Osteoblast (primary cell): ENCODE measurements around the gene TBX4. TPM values are rescaled to one million over a fixed set of nuclear protein-coding genes. Genes with fewer than 3 reads are reported as not detected.
"Not testable (repeated sequence)": the region's sequence is repeated elsewhere in the genome, so short reads cannot be mapped to it uniquely, and the experiment has no call there.

Experiments
- DNase-seq: peaks from one replicate; pipeline ENCODE4 v3.0.0; 2011; ENCODE audit warnings: low spot score, mixed read lengths; ENCODE audit not compliant: insufficient read length; ENCODE audit errors: missing footprints
- H2AFZ ChIP-seq: 2 replicates; pipeline ENCODE4 v1.6.0; 2011; ENCODE audit warnings: mild to moderate bottlenecking, low read length
- H3K27ac ChIP-seq: 2 replicates; pipeline ENCODE4 v1.5.1; 2011; ENCODE audit warnings: mild to moderate bottlenecking, low read depth, low read length, moderate library complexity
- H3K27me3 ChIP-seq: 2 replicates; pipeline ENCODE4 v1.6.0; 2012; ENCODE audit warnings: mild to moderate bottlenecking, control low read depth, inconsistent platforms, low read length, moderate library complexity; ENCODE audit not compliant: insufficient read depth
- H3K36me3 ChIP-seq: 2 replicates; pipeline ENCODE4 v1.5.1; 2011; ENCODE audit warnings: mild to moderate bottlenecking, low read length, control low read depth, moderate library complexity; ENCODE audit not compliant: insufficient read depth
- H3K4me1 ChIP-seq: 2 replicates; pipeline ENCODE4 v1.5.1; 2011; ENCODE audit warnings: mild to moderate bottlenecking, low read length, control low read depth, moderate library complexity; ENCODE audit not compliant: insufficient read depth
- H3K4me2 ChIP-seq: 2 replicates; pipeline ENCODE4 v1.6.0; 2011; ENCODE audit warnings: mild to moderate bottlenecking, low read length; ENCODE audit not compliant: insufficient read depth
- H3K4me3 ChIP-seq: fragments of 200-600 bp; sonication (generic); 3 replicates; pipeline ENCODE4 v1.5.1; 2012; ENCODE audit warnings: mild to moderate bottlenecking, low read length, inconsistent platforms; ENCODE audit not compliant: insufficient read depth
- H3K79me2 ChIP-seq: 2 replicates; pipeline ENCODE4 v1.6.0; 2012; ENCODE audit warnings: mild to moderate bottlenecking, low read length, control low read depth, inconsistent platforms; ENCODE audit not compliant: insufficient read depth
- H3K9me3 ChIP-seq: 2 replicates; pipeline ENCODE4 v1.5.1; 2011; ENCODE audit warnings: low read depth, low read length, control low read depth
- H4K20me1 ChIP-seq: 2 replicates; pipeline ENCODE4 v1.6.0; 2012; ENCODE audit warnings: mild to moderate bottlenecking, low read length, control low read depth; ENCODE audit not compliant: insufficient read depth
- total RNA-seq: library from RNA; depleted of rRNA; stranded (reverse); fragments of >200 nt; gene quantifications from 2 replicates; pipeline ENCODE4 v1.2.3, GENCODE V29; 2012
- TF ChIP-seq, protein P1 (sequence below): IDR thresholded peaks from 2 replicates; pipeline ENCODE4 v1.5.1; 2011; ENCODE audit warnings: mild to moderate bottlenecking, low read depth, low read length, moderate library complexity; ENCODE audit errors: extremely low read depth

Gene TBX4
- total RNA-seq, 1 donor = not detected

DNA sequence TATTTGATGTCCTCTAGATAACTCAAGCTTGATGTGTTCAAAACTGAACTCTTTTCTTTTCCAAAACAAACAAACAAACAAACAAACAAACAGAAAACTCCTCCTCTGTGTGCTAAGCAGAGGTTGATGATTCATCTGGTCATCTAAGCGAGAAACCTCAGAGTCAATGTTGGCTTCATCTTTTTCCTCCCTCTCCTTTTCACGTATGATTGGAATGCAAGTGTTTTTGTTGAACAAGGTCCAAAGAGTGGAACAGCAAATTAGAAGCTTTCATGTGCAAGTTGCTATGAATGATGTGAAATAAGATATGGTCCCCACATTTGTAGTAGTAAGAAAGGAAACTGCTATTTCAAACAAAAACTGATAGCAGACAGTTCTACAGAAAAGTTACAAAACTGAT, 52.5 kb downstream of the TBX4 start:
- Histone ChIP-seq H4K20me1 (no peaks in the 10 kb centered on the region), H3K27ac (no peak overlapping the region), H2AFZ (no peak overlapping the region), H3K36me3 (no peaks in the 10 kb centered on the region), H3K27me3 (peaks cover 27% of the 10 kb centered on the region), H3K9me3 (no peaks in the 10 kb centered on the region), H3K4me3 (no peak overlapping the region), H3K79me2 (no peaks in the 10 kb centered on the region), H3K4me1 (peaks cover 5% of the 10 kb centered on the region), H3K4me2 (peak overlapping the region; percentile 37)
- TF ChIP-seq, protein P1, sequence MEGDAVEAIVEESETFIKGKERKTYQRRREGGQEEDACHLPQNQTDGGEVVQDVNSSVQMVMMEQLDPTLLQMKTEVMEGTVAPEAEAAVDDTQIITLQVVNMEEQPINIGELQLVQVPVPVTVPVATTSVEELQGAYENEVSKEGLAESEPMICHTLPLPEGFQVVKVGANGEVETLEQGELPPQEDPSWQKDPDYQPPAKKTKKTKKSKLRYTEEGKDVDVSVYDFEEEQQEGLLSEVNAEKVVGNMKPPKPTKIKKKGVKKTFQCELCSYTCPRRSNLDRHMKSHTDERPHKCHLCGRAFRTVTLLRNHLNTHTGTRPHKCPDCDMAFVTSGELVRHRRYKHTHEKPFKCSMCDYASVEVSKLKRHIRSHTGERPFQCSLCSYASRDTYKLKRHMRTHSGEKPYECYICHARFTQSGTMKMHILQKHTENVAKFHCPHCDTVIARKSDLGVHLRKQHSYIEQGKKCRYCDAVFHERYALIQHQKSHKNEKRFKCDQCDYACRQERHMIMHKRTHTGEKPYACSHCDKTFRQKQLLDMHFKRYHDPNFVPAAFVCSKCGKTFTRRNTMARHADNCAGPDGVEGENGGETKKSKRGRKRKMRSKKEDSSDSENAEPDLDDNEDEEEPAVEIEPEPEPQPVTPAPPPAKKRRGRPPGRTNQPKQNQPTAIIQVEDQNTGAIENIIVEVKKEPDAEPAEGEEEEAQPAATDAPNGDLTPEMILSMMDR = no peak
- DNase-seq = peak; percentile 92

DNA sequence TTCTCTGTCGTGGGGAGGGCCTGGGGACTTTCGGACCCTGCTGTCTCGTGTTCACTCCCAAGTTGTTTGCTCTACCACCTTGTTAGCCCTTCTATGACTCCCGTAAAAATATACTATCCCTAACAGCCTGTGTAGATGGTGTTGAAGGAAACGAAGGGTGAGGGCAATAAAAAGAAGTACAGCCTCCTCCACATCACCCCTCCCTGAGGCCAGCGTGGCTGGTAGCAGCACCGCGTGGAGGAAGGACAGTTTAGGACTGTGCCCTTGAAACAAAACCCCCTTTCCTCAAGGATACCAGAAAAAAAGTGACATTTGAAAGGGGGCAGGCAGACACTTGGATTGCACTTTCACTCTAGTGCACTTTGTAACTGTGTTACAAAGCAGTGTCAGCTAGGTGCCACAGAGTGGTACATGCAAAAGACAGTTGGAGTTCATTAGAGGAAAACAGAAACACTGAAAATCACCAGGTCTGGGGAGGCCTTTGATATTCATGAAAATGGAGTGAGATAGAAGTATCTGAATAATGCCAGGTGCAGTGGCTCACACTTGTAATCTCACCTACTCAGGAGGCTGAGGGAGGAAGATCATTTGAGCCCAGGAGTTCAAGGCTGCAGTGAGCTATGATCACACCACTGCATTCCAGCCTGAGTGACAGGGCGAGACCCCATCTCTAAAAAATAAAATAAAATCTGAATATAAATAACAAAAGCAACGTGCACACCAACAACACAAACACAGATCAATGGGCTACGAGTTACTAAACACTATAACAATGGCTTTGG, 53.8 kb downstream of the TBX4 start:
- Histone ChIP-seq H2AFZ (no peak overlapping the region), H3K4me3 (no peak overlapping the region), H4K20me1 (no peaks in the 10 kb centered on the region), H3K79me2 (no peaks in the 10 kb centered on the region), H3K36me3 (no peaks in the 10 kb centered on the region), H3K4me2 (no peak overlapping the region), H3K27ac (no peak overlapping the region), H3K27me3 (peaks cover 27% of the 10 kb centered on the region), H3K4me1 (peaks cover 5% of the 10 kb centered on the region), H3K9me3 (no peaks in the 10 kb centered on the region)
- TF ChIP-seq, protein P1 = no peak
- DNase-seq = no peak

DNA sequence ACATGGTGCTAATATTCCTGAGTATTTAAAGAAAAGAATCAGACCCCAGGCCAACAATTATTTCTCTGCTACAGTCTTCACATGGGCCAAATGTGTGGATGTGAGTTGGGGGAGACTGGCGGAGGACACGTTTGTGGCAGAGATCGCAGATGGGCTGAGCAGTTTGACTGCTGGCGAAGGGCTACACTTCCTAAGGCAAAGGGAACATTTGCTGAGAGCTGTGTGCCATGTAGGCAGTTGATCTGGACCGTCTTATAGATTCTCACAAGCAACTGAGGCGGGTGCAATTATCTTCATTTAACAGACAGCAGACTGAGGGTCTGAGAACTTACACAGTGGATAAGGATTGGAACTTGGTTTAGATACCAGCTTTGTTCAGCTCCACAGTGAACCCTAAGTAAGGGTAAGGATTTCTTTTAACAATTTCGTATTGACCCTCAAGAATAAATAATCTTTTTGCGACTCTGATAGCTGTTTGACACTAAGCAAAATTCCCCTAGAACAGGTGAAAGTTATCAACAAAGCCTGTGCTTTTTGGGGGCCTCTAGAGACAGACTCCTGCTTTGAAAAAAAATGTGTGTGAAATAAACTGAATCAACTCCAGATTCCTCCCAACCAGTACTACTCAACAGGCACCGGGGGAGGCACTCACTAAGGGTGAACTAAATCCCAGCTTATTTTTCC, 55.3 kb downstream of the TBX4 start:
- Histone ChIP-seq H3K27me3 (peaks cover 32% of the 10 kb centered on the region), H3K4me1 (peaks cover 5% of the 10 kb centered on the region), H3K9me3 (no peaks in the 10 kb centered on the region), H3K4me3 (no peak overlapping the region), H4K20me1 (no peaks in the 10 kb centered on the region), H3K79me2 (no peaks in the 10 kb centered on the region), H2AFZ (no peak overlapping the region), H3K36me3 (no peaks in the 10 kb centered on the region), H3K4me2 (no peak overlapping the region), H3K27ac (no peak overlapping the region)
- DNase-seq = no peak
- TF ChIP-seq, protein P1 = no peak

DNA sequence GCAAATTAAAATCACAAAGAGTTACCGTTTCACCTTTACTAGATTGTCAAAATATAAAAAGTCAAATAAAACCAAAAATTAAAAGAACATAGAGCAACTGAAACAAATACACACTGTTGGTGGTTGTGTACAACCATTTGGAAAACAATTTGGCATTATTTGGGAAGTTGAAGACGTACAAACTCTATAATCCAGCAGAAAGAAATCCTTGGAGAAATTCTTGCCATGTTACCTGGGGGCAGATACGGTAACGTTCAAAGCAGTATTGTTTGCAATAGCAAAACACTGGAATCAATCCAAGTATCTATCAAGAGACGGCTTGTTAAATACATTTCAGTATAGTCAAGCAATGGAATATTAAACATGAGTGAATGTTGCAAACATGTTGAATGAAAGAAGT, 56.7 kb downstream of the TBX4 start:
- no peaks in the 10 kb centered on the region for H3K79me2 ChIP-seq
- no peaks in the 10 kb centered on the region for H3K36me3 ChIP-seq
- H3K9me3 ChIP-seq = no peaks in the 10 kb centered on the region
- no peaks in the 10 kb centered on the region for H4K20me1 ChIP-seq
- TF ChIP-seq, protein P1 = no peak
- H3K27ac ChIP-seq = no peak overlapping the region
- peaks cover 5% of the 10 kb centered on the region for H3K4me1 ChIP-seq
- H3K27me3 ChIP-seq = peaks cover 32% of the 10 kb centered on the region
- no peak for DNase-seq
- no peak overlapping the region for H3K4me3 ChIP-seq
- no peak overlapping the region for H3K4me2 ChIP-seq
- H2AFZ ChIP-seq = no peak overlapping the region

DNA sequence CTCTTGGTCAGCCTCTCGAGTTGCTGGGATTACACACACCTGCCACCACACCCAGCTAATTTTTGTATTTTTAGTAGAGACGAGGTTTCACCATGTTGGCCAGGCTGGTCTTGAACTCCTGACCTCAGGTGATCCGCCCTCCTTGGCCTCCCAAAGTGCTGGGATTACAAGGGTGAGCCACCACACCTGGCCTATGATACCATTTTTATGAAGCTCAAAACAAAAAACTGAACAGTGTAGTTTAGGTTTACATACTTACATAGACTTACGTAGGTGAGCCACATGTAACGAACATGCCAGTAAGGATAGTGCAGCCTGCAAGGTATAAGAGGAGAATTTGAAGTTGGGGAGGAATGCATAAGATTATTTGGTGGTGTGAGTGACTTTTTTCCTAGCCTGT, 57.2 kb downstream of the TBX4 start:
- not testable (repeated sequence) for H3K4me2 ChIP-seq, H3K4me1 ChIP-seq, H3K79me2 ChIP-seq, H3K9me3 ChIP-seq, H3K4me3 ChIP-seq, H4K20me1 ChIP-seq, H3K27ac ChIP-seq, H3K36me3 ChIP-seq, DNase-seq, H2AFZ ChIP-seq
- H3K27me3 ChIP-seq = peaks cover 32% of the 10 kb centered on the region
